GM19099 (cell line): ENCODE data around the gene ORC3.

ENCODE experiments used
- POLR2A ChIP-seq: IDR thresholded peaks from 3 replicates; pipeline ENCODE4 v1.6.1; 2011; ENCODE audit warnings: low read depth; ENCODE audit not compliant: insufficient read length; ENCODE audit errors: extremely low read depth

The ORC3 gene

DNA sequence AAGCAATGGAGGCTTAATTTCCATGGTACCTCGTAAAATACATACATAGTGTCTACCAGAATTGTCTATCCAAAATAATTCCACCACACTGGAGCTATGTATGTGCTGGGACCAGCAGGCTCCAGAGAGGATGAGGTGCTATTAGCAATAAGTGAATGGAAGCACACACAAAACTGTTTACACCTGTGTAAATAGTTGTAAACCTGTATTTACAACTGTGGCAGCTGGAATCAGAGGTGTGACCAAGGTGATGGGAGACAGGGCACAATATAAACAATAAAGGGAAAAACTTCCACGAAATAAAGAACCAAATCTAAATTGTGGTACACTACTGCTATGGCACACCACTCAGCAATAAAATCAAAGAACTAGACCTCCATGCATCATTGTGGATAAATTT, 14.5 kb upstream of the ORC3 start:
- TF ChIP-seq POLR2A: no peak

GRCh38 chr6:87583822-87584221, 6.1 kb upstream of the ORC3 start:
- no peak for TF ChIP-seq POLR2A

DNA sequence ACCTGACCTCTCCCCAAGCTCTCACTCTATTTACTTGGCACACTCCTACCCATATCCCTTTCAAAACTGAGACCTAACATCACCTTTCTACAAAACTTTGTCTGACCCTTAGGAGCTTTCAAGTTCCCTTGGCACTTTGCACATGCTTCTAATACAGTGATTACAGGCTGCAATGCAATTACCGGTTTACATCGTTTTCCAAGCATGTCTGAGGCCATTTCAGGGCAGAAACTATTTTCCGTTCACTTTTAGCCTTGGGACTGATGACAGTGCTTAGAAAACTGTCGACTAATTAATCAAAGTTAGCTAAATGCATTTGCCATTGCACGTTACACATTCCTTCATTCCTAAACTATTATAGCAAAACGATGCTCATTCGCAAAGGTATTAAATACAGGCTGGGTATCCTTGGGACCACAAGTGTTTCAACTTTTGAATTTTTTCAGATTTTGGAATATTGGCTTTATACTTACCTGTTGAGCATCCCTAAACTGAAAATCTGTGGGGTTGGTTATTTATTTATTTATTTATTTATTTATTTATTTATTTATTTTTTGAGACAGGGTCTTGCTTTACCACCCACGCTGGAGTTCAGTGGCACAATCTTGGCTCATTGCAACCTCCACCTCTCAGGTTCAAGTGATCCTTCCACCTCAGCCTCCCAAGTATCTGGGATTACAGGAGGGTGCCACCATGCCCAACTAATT, 3.4 kb upstream of the ORC3 start:
- TF ChIP-seq POLR2A: no peak

GRCh38 chr6:87588756-87589407, 1.1 kb upstream of the ORC3 start:
- TF ChIP-seq POLR2A: no peak

DNA sequence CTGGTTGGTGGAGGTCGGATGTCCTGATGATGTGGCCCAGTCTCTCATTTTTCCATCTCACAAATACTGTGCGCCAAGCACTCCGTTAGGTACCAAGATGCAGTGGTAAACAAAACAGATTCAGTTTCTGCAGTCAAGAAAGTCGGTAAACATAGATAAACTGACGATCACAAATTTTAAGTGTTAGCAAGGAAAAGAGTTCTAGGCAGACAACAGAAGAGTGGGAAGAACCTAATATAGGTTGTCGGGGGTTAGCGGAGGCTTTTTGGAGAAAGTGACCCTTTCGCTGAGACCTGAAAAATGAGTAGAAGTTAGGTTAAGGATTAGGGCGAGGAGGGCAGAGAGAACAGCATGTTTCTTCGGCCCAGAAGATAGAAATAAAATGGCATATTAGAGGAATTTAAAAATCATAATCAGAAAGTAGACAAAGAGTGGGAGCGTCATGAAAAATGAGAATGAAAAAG, 514 bp downstream of the ORC3 start:
- no peak for TF ChIP-seq POLR2A

- no peak for TF ChIP-seq POLR2A
These were observed 1.1 kb downstream of the ORC3 start for GRCh38 chr6:87590990-87591389.

DNA sequence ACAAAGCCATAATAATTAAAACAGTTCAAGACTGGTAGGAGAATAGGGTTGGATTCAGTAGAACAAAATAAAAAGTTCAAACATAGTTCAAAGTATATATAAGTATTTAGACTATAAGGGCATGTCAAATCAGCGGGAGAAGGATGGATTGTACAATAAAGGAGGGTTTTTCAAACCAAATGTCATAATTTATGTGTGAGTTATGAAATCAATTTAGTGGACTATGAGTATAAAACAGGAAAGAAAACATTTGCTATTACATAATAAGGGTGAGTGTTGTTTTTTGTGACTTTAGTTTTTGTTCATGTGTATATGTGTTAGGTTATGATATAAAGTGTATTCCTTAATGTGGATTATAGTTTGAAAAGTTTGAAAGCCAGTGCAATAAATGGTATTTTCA, 10.6 kb downstream of the ORC3 start:
- TF ChIP-seq POLR2A: no peak

DNA sequence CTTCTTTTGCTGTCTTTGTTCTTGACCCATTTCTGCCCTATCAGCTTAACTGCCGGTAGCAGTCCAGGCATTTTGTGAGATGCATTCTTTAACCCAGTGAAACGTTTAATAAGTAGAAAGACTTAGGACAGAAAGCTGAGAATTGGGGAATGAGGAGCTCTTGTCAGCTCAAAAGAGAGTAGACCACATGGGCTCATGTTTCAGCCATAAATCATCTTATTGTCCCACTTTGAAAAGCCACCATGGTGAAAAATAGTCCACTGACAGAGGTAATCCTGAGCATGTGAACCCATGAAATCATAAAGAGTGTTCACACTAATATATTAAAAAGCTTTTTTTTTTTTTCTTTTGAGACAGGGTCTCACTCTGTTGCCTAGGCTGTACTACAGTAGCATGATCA, 16.3 kb downstream of the ORC3 start:
- TF ChIP-seq POLR2A: no peak

DNA sequence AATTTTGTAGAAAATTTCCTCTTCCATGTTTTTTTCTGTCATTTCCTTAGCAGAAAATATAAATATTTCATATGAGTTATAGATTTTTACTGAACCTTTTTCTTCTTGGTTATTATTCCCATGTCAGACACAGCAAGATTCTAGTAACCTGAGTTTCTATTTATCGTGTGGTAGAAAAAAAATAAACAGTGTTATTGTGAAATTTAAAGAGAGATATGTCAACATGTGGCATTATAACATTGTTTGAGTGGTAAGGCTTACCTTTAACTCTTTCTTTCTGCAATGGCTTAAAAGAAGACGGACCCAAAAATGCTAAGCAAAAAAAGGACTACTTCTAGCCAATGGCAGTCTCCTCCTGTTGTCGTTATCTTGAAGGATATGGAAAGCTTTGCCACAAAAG, 18.9 kb downstream of the ORC3 start:
- TF ChIP-seq POLR2A: no peak

DNA sequence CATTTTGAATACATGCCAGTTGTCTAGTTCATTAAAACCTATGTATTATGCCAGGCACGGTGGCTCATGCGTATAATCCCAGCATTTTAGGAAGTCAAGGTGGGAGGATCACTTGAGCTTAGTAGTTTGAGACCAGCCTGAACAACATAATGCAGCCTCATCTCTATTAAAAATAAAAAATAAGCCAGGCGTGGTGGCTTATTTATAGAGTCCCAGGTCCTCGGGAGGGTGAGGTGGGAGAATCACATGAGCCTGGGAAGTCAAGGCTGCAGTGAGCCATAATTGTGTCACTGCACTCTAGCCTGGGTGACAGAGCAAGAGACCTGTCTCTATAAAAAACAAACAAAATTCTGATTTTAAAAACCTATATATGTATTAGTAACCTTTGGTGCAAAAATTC, 27.5 kb downstream of the ORC3 start:
- no peak for TF ChIP-seq POLR2A

DNA sequence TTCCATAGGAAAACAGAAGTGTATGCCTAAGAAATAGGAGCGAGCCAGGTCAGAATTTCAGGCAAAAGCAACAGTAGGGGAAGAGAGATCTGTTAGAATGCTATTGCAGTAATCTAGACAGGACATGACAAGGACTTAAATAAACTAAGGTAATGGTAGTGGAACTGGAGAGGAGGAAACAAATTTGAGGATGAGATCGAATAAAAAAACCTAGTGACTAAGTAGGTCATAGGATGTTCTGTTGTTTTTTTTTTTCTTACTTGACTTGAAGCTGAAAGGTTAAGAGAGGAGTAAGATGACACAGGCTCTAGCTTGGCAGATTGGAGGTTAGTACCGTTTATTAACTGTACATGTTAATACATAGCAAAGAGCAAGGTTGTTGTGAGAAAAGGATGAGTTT, 28.6 kb downstream of the ORC3 start:
- TF ChIP-seq POLR2A: no peak

GRCh38 chr6:87623248-87623647, 33.3 kb downstream of the ORC3 start:
- TF ChIP-seq POLR2A: no peak

- TF ChIP-seq POLR2A: no peak
These were observed 38.5 kb downstream of the ORC3 start for GRCh38 chr6:87628424-87628823.

DNA sequence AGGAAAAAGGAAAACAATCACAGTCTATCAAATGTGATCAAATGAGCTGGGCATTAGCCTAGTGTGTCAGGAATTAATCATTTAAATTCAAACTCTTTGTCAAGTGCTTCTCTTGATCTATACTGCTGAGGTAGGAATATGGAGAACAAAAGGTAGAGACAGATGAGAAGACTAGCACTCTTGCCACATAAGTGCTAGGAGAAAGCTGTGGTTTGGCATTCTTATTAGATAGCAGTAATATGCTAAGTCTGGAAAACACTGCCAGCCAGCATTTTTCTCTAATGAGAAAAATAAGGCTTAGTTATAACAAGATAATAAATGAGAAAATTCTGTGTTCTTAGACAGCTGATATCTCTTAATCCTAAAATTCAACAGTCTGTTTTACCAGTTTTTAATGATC, 38.9 kb downstream of the ORC3 start:
- TF ChIP-seq POLR2A: no peak

GRCh38 chr6:87630746-87631145, 40.8 kb downstream of the ORC3 start:
- no peak for TF ChIP-seq POLR2A

DNA sequence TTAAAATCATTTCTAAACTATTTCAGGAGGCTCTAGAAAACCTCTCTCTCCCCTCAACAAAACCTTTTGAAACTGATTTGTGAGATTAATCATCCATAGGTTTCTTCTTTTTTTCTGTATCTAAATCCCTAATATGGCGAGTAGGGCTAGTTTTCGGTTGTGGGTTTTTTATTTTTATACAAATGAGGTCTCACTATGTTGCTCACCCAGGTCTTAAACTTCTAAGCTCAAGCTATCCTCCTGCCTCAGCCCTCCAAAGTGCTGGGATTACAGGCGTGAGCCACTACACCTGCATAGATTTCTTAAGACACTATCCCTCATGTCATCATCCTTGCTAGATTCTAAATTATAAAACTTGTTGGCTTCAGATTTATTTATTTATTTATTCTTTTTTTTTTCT, 43.9 kb downstream of the ORC3 start:
- no peak for TF ChIP-seq POLR2A
